NCI-H460 (cell line): ENCODE data around the gene SNTG2. TPM values are rescaled to one million over a fixed set of nuclear protein-coding genes. Genes with fewer than 3 reads are reported as not detected.

Source experiments
- DNase-seq: peaks from one replicate; pipeline ENCODE4 v3.0.0-alpha.2; 2016; ENCODE audit warnings: low read depth; ENCODE audit errors: extremely low read depth
- total RNA-seq: library from RNA; depleted of rRNA; stranded (reverse); fragments of >200 nt; shearing (Covaris generic); gene quantifications from 2 replicates; pipeline ENCODE4 v1.2.3, GENCODE V29; 2014

The SNTG2 gene
- total RNA-seq, 1 experiment from 2014 or later, result not detected

DNA sequence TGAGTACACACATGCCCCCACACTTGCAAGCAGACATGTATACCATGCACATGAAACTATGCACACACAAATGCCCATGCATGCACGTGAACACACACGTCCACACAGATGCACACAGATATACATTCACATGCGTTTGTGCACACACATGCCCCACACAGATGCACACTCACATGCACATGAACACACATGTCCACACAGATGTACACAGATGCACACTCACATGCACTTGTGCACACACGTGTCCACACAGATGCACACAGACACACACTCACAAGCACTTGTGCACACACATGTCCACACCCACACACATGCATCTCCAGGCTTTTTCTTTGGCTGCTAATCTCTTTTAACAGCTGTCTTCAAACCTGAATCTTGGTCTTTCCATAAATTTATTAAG lies 31.1 kb downstream of the SNTG2 start:
- no peak for DNase-seq

DNA sequence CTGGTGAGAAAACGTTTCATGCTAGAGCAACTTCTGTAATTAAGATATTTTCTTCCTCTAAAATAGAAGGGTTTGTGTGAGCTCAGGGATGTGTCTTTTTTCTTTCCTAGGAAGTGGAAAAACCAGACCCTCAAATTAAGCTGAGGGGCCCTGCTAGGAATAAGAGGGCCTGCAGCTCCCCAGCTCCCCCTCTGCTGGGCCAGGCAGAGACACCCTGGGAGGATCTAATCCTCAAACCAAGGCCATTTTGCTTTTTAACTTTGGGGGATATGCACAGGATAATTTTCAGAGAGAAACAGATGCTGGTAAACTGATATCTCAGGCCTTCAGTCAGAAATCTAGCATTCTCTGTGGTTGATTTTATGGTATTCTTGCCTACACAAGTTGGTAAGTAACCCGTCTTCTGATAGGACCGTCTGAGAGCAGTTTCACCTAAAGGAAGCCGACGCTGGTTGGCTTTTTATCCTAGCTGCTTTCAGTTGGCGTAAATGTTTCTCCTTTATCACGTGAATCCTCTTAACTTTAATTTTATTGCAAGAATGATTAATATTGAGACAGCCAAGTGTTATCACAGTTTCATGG lies 34.8 kb downstream of the SNTG2 start:
- DNase-seq, result no peak

DNA sequence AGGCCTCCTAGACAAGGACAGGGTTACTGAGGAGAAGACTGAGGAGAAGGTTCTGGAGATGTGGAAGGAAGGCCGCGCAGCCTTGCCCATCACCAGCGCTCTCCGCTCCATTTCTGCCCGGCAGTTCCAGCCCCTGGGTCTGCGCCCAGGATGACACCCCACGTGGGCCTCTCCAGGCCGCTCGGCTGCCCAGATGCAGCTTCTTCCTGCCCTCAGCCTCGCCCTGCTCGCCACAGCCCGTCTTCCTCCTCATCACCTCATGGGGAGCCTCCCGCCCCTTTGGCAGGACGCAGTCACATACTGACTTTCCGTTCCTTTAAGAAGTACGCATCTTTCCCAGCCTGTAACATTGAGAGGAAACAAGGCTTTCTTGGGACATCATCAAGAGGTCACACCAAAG lies 37.1 kb downstream of the SNTG2 start:
- no peak for DNase-seq

DNA sequence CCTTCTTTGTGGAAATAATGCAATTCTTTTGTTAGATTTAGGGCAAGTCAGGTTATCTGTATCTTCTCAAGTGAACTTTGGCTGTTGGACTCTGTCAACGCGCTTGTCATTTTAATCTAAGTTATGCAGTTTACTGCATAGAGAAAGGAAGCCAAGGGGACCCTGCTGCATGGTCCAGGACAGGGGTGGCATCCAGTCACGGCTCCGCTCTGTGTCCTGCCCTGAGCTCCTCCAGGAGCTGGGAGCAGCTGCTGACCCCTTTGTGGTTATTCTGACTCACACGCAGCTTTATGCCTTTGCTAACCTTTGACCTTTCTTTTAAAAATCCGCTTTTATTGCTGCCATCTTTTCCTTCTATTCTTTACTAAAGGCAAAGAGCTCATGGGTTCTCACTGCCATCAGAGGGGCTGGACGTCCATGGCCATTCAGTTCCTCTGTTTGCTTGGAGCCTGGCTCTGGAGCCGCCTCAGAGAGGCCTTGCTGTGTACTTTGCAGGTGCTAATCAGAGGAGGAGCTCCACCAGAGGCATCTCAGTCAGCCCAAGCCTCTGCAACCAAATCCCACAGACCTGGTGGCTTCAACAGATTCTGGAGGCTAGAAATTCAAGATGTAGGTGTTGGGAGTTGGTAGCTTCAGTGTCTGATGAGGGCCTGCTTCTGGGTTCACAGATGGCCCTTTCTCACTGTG lies 39.3 kb downstream of the SNTG2 start:
- no peak for DNase-seq

DNA sequence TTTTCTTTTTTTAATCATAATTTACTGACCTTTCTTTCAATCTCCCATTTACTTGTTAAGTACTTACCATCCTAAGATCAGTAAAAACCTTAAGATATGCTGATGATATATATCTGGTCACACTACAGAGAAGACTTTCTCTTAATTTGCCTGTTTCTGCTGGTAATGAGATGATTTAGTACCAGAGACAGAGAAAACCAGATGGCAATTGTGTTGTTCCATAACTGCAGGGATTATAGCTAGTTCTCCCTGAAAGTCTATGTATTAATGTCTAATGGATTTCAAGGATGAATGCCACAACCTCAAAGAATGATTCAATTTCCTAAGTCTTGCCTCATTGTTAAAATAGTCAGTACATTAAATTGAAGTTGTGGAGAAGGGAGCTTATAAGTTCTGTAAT lies 40.3 kb downstream of the SNTG2 start:
- no peak for DNase-seq

DNA sequence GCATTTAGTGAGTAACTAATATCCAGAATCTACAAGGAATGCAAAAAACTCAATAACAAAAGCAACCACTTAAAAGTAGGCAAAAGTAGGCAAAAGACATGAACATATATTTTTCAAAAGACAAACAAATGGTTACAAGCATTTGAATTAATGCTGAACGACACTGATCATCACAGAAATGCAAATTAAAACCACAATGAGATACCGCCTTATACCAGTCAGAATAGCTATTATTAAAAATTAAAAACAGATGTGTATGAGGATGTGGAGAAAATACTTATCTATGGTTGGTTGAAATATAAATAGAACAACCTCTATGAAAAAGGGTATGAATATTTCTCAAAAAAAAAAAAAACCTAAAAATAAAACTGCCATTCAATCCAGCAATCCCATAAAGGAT lies 51.7 kb downstream of the SNTG2 start:
- no peak for DNase-seq

DNA sequence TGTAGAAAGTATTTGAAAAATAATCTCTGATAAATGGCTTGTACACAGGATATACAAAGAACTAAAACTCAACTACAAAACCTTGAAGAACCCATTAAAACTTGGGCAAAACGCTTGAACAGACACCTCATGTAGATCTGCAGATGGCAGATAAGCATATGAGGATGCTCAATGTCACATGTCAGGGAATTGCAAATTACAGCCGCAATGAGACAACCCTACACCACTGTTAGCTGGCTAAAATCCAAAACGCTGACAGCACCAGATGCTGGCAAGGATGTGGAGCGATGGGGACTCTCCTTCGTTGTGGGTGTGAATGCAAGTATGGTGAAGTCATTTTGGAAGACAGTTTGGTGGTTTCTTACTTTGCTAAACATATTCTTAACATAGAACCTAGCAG lies 53.7 kb downstream of the SNTG2 start:
- no peak for DNase-seq

DNA sequence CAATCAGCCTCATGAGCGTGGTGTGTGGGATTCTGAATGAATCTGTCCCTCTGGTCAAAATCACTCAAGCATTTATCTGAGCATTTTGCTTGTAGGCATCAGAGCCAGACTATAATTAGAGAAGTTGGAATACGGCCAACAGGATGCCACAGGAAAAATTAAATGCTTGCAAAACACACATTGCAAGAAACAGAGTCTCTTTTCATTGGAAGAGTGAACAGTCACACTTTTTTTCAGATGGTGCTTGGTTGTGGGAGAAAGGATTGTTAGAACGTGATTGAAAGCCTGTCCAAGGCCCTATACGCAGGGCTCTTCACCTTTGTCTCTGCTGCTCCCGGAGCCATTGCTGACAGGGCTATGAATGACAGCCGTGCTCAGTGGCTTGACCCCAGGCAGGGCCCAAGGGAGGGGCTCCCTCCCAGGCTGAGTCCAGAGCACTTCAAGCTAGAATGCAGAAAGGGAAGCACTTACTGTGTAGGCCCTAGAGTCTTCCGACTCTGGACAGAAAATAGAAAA lies 59.8 kb downstream of the SNTG2 start:
- DNase-seq, result no peak

DNA sequence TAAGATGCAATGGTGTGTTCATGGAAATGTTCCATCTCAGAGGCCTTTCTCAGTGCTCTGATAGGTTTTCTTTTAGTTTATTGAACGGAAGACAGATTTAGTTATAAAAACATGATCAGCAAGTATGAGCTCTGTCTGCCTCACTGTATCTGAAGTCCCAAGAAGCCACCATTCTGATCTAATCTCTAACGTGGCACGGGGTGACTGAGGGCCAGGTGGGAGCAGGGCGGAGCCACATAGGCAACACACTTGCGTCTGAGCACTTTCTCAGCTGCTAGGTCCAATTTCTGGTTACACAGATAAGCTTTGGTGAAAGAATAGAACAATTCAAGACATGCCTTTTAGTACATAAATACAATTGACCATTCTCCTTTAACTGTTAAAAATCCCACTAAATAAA lies 60.4 kb downstream of the SNTG2 start:
- no peak for DNase-seq

DNA sequence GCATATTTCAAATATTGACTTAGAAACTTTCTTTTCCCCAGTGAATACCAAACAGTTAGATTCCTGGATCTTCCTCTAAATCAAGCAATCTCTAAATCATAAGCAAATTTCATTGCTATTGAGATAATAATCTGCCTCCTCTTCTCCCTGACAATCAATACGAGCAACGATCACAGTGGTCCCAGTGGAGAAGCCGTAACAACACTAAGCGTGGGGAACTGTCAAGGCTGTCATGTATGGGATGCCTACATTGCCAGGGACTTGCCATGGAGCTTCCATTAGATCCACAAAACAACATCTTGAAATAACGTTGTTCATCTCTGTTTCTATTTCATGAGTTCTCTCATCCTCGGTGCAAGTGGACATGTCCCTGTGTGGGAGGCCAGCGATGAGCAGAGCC lies 61.3 kb downstream of the SNTG2 start:
- DNase-seq, result no peak

DNA sequence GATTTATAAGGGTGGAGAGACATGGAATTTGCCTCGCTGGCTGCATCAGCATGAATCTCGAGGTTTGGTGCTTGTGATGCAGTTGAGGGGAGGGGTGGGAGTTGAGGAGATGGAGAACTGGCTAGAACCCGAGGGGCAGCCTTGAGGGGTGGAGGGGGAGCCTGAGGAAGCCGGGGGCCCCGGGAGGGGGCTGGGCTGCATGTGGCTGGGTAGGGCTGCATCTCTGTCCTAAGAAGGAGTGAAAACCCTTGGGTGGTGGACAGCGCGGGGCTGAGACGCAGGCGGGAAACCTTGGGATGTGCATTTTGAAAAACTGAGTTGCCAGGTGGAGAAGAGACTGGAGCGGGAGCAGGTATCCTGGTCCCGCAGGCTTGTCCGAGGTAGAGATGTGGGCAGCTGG lies 64.2 kb downstream of the SNTG2 start:
- no peak for DNase-seq

DNA sequence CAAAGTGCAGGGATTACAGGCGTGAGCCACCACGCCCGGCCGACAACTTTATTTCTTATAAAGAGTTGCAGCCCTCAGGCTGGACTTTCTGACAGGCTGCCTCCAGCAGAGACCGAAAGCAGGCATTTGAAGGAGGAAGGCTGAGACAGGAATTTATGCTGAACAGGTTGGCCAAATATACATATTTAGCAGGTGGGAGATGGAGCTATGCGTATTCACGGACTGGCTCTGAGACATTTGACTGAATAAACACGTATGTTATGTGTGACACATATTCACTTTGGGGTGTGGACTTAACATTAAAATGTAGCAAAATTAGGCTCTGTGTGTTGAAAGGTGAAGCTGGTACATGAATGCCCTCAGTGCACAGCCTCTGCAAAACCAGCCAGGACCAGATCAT lies 65.9 kb downstream of the SNTG2 start:
- DNase-seq, result no peak

DNA sequence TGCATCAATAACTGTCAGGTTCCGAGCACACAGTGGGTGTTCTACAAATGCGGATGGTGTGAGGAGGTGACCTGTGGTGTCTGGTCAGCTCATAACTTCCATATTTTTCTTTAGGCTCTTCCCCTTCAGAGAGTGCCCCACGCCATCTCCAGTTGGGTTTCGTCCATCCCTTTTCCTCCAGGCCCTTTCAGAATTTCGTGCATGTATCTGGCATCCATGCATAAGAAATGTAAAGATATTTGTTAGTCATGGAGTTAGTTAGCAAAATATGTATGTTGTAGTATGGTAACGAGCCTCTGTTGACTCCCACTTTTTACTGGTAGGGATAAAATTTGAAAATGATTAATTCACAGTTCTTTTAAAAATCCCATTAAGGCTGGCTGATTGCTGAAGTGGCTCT lies 67.2 kb downstream of the SNTG2 start:
- DNase-seq, result no peak

DNA sequence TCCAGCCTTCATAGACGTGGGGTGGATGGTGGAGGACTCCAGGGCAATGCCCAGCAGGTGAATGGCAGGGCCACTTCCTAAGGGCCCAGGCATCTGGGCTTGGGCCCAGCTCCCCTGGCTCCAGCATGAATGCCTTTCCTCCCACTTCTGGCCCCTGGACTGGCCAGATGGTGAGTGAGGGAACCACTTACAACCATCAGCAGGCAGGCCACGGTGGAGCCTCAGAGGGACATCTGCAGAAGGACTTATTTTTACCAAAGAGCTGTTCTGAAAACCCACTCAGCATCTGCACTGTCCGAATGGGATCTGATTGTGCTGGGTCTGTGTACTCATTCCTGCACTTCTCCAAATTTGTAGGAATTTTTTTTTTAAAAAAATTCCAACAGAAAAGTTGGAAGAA lies 69.6 kb downstream of the SNTG2 start:
- DNase-seq, result no peak

DNA sequence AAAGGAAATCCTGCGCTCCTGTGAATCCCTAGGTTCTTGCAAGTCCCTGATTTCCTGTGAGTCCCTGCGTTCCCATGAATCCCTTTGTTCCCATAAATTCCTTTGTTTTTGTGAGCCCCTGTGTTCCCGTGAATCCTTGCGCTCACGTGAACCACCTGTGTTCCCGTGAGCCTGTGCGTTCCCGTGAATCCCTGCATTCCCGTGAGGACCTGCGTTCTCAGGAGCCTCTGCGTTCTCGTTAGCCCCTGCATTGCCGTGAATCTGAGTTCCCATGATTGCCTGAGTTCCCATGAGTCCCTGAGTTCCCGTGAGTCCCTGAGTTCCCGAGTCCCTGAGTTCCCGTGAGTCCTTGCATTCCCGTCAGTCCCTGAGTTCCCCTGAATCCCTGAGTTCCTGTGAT lies 71.5 kb downstream of the SNTG2 start:
- DNase-seq, result no peak

DNA sequence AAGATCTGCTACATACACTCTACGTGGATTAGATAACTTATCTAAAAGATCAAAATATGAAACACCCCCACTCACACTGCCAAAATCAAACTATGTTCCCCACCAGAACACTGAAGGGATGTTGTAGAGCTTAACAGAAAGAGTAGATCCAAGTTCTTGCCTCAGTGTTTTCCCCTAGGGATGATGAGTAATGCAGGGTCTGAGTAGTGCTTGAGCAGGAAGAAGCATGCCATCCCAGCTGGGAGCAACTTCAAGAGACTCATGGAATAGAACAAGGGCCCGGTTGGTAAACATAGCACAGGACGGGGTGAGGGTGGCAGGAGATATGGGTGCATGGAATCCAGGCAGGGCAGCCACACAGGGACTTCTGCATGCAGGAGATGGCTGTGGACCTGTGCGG lies 74.3 kb downstream of the SNTG2 start:
- DNase-seq, result no peak

DNA sequence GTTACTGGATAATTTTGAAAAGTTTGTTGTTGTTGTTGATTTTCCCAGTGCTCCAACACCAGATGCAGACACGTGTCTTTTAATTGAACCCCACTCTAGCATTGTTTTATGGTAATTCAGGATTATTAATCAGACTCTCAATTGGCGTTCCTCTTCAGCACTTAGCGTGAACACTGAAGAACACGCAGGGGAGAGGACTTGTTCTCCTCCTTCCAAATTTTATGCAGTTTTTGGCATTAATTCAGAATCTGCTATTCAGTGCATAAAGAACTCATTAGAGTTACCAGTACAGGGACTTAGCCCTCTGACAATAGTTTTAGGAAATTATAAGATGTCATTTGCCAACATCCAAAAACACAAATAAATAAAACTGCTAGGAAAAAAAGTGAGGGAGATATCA lies 75.5 kb downstream of the SNTG2 start:
- no peak for DNase-seq

DNA sequence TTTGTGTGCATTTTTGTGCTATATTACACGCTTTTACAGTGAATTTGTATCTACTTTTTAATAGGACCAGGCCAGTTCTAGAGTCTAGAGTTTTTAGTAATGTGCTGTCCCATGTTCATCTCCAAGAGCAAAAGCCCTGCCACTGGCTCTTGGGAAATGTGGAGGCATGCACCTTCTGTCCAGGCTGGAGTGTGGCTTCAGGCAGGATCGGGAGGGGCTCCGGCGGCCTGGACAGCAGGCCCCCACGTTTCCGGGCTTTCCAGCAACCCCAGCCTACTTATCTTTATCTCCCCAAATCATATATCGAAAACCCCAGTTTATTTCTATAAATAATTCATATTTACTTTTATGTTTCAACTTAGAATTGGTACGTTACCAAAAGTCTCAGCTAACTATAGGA lies 78.2 kb downstream of the SNTG2 start:
- no peak for DNase-seq

DNA sequence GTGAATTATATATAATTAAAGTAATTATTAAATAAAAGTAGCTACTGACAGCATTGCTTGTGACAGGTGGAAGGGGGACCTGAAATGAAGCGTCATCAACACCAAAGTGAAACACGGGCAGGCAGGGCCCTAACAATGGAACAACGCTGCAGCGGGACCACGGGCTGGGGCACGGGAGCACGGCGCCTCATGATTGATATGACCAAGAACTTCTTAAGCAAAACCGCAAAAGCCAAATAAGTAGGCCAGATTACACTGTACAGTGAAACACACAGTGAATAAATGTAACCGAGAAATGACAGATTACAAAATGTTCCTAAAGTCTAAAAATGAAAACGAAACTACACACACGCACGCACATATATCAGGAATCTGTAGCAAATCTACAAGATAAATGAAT lies 81.4 kb downstream of the SNTG2 start:
- DNase-seq, result no peak

DNA sequence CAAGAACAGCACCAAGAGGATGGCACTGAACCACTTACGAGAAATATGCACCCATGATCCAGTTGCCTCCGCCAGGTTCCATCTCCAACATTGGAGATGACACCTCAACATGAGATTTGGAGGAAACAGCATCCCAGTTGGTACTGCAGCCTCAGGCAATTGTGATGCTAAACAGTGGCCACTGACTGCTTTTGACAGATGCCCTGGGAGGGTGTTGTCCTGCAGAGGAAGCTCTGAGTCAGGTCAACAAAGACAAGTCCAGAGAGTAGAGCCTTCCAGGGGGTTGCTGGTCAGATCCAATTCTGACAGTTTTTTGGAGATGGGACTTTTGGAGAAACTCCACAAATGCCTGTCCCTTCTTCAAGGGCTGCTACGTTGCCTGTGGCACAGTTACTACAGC lies 82.4 kb downstream of the SNTG2 start:
- no peak for DNase-seq

DNA sequence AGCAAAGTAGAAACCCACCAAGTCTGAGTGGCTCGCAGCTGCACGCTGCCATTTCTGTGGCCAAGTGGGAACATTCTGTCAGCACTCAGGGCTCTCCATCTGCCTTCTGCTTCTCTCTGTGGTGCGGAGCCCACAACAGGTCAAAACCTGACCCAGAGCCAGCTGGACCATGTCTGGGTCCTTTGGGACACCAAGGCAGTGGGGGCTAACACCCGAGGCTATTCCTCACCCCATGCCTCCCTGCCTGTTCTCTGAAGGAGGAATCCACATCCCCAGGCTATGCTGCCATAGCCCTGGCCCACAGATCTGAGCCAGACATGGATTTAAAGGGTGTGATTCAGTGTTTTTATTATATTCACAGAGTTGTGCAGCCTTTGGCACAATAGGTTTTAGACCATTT lies 86.4 kb downstream of the SNTG2 start:
- DNase-seq, result no peak

DNA sequence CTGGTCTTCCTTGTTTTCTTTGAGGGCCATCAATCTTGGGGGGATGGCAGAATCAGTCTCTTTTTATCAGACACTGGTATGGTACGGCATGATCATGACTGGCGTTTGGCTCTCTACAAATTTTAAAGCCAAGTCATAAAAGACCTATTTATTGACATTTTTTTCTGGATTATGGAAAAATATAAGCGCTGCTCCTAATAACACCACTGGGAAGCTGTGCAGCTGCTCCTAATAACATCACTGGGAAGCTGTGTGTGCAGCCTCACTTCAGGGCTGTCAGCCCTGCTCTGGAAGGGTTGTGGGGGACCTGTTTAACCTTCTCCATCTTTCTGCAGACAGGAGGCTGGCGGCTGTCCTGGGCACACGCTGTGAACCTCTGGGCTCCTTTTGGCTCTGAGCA lies 88.9 kb downstream of the SNTG2 start:
- no peak for DNase-seq
